Choroid plexus epithelial cell (primary cell): ENCODE data around the gene SEPTIN7.
"Not testable (repeated sequence)": the region's sequence is repeated elsewhere in the genome, so short reads cannot be mapped to it uniquely, and the experiment has no call there.

Experiments
- DNase-seq: peaks from one replicate; pipeline ENCODE4 v3.0.0-alpha.2; 2010; ENCODE audit warnings: low read depth
- H3K4me3 ChIP-seq: 2 replicates; pipeline ENCODE4 v1.5.1; 2011; ENCODE audit warnings: low read depth, mild to moderate bottlenecking, control low read depth, low read length, moderate library complexity
- CTCF ChIP-seq: conservative IDR thresholded peaks from 2 replicates; pipeline ENCODE4 v1.5.1; 2011; ENCODE audit warnings: low read depth, mild to moderate bottlenecking, control low read depth, inconsistent platforms, low read length, moderate library complexity

SEPTIN7 gene

GRCh38 chr7:35800718-35801391 lies at the start of gene SEPTIN7:
SEPTIN7 (plus strand) TSS chr7:35801057; CDS start chr7:35801210, 153 bp downstream.
- peak within 1 kb of the TSS; percentile 94 for H3K4me3 ChIP-seq
- DNase-seq, result peak; percentile 99
- no peak for TF ChIP-seq CTCF

GRCh38 chr7:35752742-35753141 lies 48.1 kb upstream of the SEPTIN7 start:
- H3K4me3 ChIP-seq, result no peak overlapping the region
- TF ChIP-seq CTCF, result no peak
- peak; percentile 34 for DNase-seq

- DNase-seq, result peak; percentile 68
- no peak for TF ChIP-seq CTCF
- no peak overlapping the region for H3K4me3 ChIP-seq
Observed at GRCh38 chr7:35753761-35754603, 46.9 kb upstream of the SEPTIN7 start.

- no peak for TF ChIP-seq CTCF
- DNase-seq, result peak; percentile 50
- H3K4me3 ChIP-seq, result no peak overlapping the region
Observed at GRCh38 chr7:35754741-35755140, 46.1 kb upstream of the SEPTIN7 start.

- DNase-seq, result no peak
- no peak for TF ChIP-seq CTCF
- no peak overlapping the region for H3K4me3 ChIP-seq
Observed at GRCh38 chr7:35755711-35756110, 45.1 kb upstream of the SEPTIN7 start.

GRCh38 chr7:35756453-35756852 lies 44.4 kb upstream of the SEPTIN7 start:
- H3K4me3 ChIP-seq, DNase-seq: not testable (repeated sequence)

GRCh38 chr7:35757574-35757973 lies 43.3 kb upstream of the SEPTIN7 start:
- no peak for DNase-seq
- no peak overlapping the region for H3K4me3 ChIP-seq
- no peak for TF ChIP-seq CTCF
